HG03139 (cell line): ENCODE results near the gene KLF12.

ENCODE experiments used
- ATAC-seq: cut with Tn5 transposase; IDR thresholded peaks from one replicate; pipeline ENCODE4 v1.9.1; 2021; ENCODE audit not compliant: unreplicated experiment

The KLF12 gene

GRCh38 chr13:74104661-74105275 is 29.4 kb downstream of the KLF12 start:
- ATAC-seq, result no peak

- ATAC-seq, result no peak
These were observed 30.1 kb downstream of the KLF12 start for GRCh38 chr13:74103970-74104555.

GRCh38 chr13:74103196-74103595 is 31.0 kb downstream of the KLF12 start:
- no peak for ATAC-seq

- no peak for ATAC-seq
These were observed 31.5 kb downstream of the KLF12 start for GRCh38 chr13:74102691-74103090.

- ATAC-seq, result no peak
These were observed 32.8 kb downstream of the KLF12 start for GRCh38 chr13:74101436-74101835.

GRCh38 chr13:74098077-74098476 is 36.1 kb downstream of the KLF12 start:
- no peak for ATAC-seq

- ATAC-seq, result no peak
These were observed 37.1 kb downstream of the KLF12 start for GRCh38 chr13:74097116-74097515.

GRCh38 chr13:74093691-74094090 is 40.5 kb downstream of the KLF12 start:
- ATAC-seq, result no peak

- ATAC-seq, result no peak
These were observed 41.5 kb downstream of the KLF12 start for GRCh38 chr13:74092711-74093110.

- ATAC-seq, result no peak
These were observed 43.2 kb downstream of the KLF12 start for GRCh38 chr13:74090869-74091605.

GRCh38 chr13:74090397-74090796 is 43.8 kb downstream of the KLF12 start:
- no peak for ATAC-seq

GRCh38 chr13:74087357-74087756 is 46.8 kb downstream of the KLF12 start:
- no peak for ATAC-seq
